Neutrophil (primary cell): ENCODE data around the gene STK32C.

Experiments used
- H3K27ac ChIP-seq: fragments of 200-600 bp; sonication (generic); 2 replicates; pipeline ENCODE4 v1.5.1; 2016; ENCODE audit warnings: mild to moderate bottlenecking, moderate library complexity
- H3K27me3 ChIP-seq: fragments of 200-600 bp; sonication (generic); 2 replicates; pipeline ENCODE4 v1.6.0; 2016; ENCODE audit warnings: mild to moderate bottlenecking
- H3K36me3 ChIP-seq: fragments of 200-600 bp; sonication (generic); 2 replicates; pipeline ENCODE4 v1.5.1; 2017
- H3K4me1 ChIP-seq, 2 experiments: fragments of 200-600 bp in 1 of 2; sonication (generic) in 1 of 2; 1 replicate in 1 of 2; 2 replicates in 1 of 2; pipeline versions ENCODE4 v1.5.1 to v1.6.1; 2013 to 2016; ENCODE audit warnings: low read depth in 1 of 2, low read length in 1 of 2, mild to moderate bottlenecking in 1 of 2, moderate library complexity in 1 of 2; ENCODE audit not compliant: control insufficient read depth in 1 of 2, insufficient read depth in 1 of 2
- H3K4me3 ChIP-seq, 2 experiments: fragments of 200-600 bp in 1 of 2; sonication (generic) in 1 of 2; 1 replicate in 1 of 2; 2 replicates in 1 of 2; pipeline ENCODE4 v1.5.1; 2013 to 2016; ENCODE audit warnings: low read depth in 1 of 2, low read length in 1 of 2, mild to moderate bottlenecking in 1 of 2, moderate library complexity in 1 of 2
- H3K9me3 ChIP-seq: fragments of 200-600 bp; sonication (generic); 2 replicates; pipeline ENCODE4 v1.5.1; 2016
- TF ChIP-seq, protein P1 (sequence below): fragments of 200-600 bp; sonication (generic); IDR thresholded peaks from 2 replicates; pipeline ENCODE4 v1.5.1; 2016; ENCODE audit warnings: antibody characterized with exemption

Gene STK32C

DNA sequence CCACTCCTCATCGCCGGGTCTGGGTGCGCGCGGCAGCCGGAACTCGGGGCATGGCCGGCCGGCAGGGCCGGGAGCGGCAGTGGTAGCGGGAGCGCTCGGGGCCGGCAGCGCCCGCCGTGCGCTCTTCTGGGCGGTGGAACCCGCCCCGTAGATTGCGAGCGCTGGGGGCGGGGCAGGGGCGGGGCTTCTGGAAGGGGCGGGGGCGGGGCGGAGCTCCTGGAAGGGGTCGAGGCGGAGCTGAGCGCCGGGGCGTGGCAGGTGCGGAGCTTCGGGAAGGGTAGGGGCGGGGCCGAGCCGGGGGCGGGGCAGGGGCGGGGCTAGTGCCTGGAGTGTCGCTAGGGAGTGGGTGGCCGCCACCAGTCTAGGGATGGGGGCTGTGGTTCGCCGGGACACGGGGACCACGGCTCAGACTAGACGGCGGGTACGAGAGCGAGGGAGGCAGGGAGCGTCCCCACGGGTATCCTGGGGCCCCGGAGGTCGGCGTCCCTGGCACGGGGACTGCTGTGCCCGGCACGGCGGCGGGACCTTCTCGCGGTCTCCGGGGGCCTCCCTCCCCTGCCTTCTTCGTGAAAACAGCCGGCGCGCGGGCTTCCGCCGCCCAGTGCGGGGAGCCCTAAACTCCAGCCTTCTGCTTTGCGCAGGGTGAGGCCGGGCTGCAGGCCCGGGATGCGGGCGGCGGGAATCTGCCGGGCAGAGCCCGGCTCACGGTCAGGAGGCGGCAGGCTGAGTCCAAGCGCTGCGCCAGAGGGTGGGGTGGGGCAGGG is at the start of gene STK32C:
Gene STK32C, minus strand, starts transcription at position 128 of the 764 bp plus-strand sequence. Its CDS starts 117 bp downstream, at position 11.
- H3K4me3 ChIP-seq, result peak within 1 kb of the TSS; percentile 60 to 79
- TF ChIP-seq, protein P1, sequence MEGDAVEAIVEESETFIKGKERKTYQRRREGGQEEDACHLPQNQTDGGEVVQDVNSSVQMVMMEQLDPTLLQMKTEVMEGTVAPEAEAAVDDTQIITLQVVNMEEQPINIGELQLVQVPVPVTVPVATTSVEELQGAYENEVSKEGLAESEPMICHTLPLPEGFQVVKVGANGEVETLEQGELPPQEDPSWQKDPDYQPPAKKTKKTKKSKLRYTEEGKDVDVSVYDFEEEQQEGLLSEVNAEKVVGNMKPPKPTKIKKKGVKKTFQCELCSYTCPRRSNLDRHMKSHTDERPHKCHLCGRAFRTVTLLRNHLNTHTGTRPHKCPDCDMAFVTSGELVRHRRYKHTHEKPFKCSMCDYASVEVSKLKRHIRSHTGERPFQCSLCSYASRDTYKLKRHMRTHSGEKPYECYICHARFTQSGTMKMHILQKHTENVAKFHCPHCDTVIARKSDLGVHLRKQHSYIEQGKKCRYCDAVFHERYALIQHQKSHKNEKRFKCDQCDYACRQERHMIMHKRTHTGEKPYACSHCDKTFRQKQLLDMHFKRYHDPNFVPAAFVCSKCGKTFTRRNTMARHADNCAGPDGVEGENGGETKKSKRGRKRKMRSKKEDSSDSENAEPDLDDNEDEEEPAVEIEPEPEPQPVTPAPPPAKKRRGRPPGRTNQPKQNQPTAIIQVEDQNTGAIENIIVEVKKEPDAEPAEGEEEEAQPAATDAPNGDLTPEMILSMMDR, result peak; percentile 33
- H3K36me3 ChIP-seq, result no peaks in the 10 kb centered on the region
- peaks cover 13 to 23% of the 10 kb centered on the region in 2 experiments for H3K4me1 ChIP-seq
- H3K27me3 ChIP-seq, result peaks cover 90% of the 10 kb centered on the region
- H3K27ac ChIP-seq, result peak within 1 kb of the TSS; percentile 17
- no peaks in the 10 kb centered on the region for H3K9me3 ChIP-seq

DNA sequence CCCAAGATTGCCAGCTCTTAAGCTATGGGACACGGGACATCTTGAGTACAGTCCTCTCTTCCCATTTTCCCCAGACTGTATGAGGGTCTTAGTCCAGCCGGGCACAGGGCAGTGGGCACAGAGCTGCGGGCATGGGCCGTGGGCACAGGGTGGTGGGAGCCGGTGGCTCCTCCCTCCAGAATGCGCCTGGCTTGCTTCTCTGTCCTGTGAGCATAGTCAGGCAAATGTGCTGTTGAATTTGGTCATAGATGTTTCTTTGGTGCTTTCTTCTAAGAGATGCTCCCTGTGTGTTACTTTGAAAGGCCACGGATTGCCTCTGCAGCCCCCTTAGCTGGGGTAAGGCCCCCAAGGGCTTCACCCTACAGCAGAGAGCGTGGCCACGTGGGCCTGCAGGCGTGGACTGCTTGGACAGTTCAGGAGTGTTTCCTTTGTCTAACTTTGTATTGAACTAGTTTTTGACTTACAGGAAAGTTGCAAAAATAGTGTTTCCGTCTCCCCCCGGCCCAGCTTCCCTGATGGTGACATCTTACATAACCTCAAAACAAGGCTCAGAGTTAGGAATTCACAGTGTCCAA is 49.0 kb upstream of the STK32C start:
- Histone ChIP-seq H3K9me3 (no peaks in the 10 kb centered on the region), H3K4me3 (no peak overlapping the region), H3K27me3 (no peaks in the 10 kb centered on the region), H3K27ac (no peak overlapping the region), H3K4me1 (peaks cover 23 to 29% of the 10 kb centered on the region in 2 experiments), H3K36me3 (no peaks in the 10 kb centered on the region)
- TF ChIP-seq, protein P1, result no peak

DNA sequence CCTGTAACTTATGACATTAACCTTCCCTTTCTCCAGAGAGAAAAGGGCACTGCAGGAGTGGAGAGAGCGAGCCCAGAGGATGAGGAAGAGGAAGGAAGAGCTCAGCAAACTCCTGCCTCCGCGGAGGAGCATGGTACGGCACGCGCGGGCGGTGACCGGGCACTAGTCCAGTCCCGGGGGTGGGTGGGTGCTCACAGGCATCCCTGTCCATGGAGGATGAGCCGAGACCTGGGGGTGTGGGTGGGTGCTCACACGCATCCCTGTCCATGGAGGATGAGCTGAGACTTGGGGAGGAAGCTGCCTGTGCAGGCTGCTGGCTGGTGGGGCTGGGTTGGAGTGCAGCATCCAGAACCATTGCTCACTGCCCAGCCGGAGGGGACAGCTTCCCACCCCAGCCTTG is 48.0 kb upstream of the STK32C start:
- Histone ChIP-seq H3K36me3 (no peaks in the 10 kb centered on the region), H3K27ac (no peak overlapping the region), H3K4me3 (no peak overlapping the region), H3K9me3 (no peaks in the 10 kb centered on the region), H3K27me3 (no peaks in the 10 kb centered on the region), H3K4me1 (peaks cover 23 to 29% of the 10 kb centered on the region in 2 experiments)
- TF ChIP-seq, protein P1, result no peak

DNA sequence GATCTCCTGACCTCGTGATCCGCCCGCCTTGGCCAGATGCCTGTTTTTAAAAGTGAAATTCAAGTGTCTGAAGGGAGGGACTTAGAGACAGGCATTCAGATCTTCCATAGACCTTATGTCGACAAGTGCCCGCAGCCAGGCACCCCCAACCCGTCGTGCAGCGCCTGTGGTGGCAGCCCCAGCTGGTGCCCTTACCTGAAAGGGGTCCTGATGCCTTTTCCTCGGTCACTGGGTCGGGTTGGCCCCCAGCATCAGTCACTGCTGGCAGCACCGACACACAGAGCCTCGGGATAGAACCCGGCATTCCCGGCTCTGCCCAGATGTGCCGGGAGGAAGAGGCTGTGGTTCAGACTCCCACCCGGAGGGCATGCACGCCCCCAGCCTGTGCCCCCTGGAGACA is 47.5 kb upstream of the STK32C start:
- TF ChIP-seq, protein P1, result no peak
- Histone ChIP-seq H3K9me3 (no peaks in the 10 kb centered on the region), H3K27me3 (no peaks in the 10 kb centered on the region), H3K27ac (no peak overlapping the region), H3K36me3 (no peaks in the 10 kb centered on the region), H3K4me3 (no peak overlapping the region), H3K4me1 (peaks cover 23 to 29% of the 10 kb centered on the region in 2 experiments)

DNA sequence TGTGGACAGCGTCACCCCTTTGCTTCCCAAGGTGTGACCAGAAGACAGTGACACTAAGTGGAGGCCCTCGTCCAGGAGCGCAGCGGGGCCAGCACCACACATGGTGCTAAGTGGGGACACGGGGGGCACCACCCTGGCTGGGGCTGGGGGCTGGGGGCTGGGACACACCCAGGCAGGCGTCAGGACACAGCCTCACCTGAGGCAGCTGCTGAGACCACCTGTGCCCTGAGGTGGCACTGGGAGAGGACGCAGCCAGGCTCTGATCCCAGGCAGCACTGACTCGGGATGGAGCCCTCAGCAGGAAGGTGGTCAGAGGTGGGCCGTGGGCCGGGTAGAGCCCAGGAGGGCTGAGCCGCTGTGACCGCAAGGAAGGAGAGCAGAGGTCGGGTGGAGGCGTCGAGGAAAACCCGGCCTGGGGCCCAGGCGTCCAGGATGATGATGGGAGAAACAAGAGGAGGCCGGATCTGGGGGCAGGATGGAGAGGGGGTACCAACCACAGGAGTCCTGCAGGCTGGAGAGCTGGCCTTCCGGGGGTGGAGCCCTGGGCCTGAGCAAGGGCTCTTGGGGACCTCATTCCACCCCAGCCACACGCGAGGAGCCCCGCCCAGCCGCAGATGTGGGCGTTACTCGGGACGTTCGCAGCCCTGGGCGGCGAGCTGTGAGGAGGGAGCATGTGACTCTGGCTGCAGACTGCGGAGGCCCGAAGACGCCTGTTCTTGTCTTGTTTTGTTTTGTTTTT is 46.8 kb upstream of the STK32C start:
- H3K9me3 ChIP-seq, result no peaks in the 10 kb centered on the region
- H3K27me3 ChIP-seq, result no peaks in the 10 kb centered on the region
- TF ChIP-seq, protein P1, result no peak

More for the DNA sequence above, 46.8 kb upstream of the STK32C start:
- Histone ChIP-seq H3K36me3 (no peaks in the 10 kb centered on the region), H3K4me1 (peaks cover 23 to 29% of the 10 kb centered on the region in 2 experiments), H3K4me3 (no peak overlapping the region), H3K27ac (no peak overlapping the region)
